ENCODE measurements around the gene OR6C70.
"Not testable (repeated sequence)": the region's sequence is repeated elsewhere in the genome, so short reads cannot be mapped to it uniquely, and the experiment has no call there.

Gene OR6C70

DNA sequence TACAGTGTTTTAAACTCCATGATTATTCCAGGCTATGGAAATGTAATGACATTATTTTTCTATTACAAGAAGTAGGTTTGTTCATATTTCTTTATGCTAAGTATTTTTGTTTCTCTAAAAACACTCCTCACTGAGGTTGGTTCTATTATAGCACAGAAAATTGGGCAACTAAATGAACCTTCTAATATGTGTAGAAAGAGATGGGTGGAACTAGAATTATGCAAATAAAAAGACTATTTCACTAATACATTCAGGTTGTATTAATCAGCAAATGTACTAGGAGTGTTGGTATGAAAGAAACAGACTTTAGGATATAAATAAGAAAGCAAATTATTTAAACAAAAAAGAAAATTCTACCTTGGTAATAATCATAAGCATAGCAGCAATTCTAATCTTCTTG lies 21.1 kb downstream of the OR6C70 start:
- TF ChIP-seq, protein P1, sequence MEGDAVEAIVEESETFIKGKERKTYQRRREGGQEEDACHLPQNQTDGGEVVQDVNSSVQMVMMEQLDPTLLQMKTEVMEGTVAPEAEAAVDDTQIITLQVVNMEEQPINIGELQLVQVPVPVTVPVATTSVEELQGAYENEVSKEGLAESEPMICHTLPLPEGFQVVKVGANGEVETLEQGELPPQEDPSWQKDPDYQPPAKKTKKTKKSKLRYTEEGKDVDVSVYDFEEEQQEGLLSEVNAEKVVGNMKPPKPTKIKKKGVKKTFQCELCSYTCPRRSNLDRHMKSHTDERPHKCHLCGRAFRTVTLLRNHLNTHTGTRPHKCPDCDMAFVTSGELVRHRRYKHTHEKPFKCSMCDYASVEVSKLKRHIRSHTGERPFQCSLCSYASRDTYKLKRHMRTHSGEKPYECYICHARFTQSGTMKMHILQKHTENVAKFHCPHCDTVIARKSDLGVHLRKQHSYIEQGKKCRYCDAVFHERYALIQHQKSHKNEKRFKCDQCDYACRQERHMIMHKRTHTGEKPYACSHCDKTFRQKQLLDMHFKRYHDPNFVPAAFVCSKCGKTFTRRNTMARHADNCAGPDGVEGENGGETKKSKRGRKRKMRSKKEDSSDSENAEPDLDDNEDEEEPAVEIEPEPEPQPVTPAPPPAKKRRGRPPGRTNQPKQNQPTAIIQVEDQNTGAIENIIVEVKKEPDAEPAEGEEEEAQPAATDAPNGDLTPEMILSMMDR (IDR thresholded peaks at IDR 0.05; ENCODE audit: borderline replicate concordance, control extremely low read depth, extremely low read depth, insufficient read depth, missing control alignments) = no peak
- DNase-seq (ENCODE audit: low spot score) = no peak
- in situ Hi-C loops (cut with MboI; ENCODE audit: low sequenced_read_pairs, unreplicated experiment) = no loop called here

DNA sequence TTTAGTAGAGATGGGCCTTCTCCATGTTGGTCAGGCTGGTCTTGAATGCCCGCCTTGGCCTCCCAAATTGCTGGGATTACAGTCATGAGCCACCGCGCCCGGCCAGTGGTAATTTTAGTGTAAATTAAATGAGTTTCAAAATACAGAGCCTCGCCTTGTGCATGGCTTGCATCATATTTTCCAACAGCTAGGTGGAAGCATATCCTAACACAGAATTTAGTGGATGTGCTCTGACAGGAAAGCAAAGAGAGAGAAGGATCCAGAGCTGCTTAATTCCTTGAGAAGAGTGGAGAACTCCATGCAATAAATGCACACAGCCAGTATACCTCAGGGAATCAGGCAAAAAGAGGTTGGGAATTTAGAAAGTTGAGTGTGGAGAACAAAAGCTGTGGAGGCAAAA lies 23.6 kb downstream of the OR6C70 start:
- TF ChIP-seq, protein P1 (IDR thresholded peaks at IDR 0.05; ENCODE audit: borderline replicate concordance, control extremely low read depth, extremely low read depth, insufficient read depth, missing control alignments) = no peak
- in situ Hi-C loops (cut with MboI; ENCODE audit: low sequenced_read_pairs, unreplicated experiment) = no loop called here
- no peak for DNase-seq (ENCODE audit: low spot score)

DNA sequence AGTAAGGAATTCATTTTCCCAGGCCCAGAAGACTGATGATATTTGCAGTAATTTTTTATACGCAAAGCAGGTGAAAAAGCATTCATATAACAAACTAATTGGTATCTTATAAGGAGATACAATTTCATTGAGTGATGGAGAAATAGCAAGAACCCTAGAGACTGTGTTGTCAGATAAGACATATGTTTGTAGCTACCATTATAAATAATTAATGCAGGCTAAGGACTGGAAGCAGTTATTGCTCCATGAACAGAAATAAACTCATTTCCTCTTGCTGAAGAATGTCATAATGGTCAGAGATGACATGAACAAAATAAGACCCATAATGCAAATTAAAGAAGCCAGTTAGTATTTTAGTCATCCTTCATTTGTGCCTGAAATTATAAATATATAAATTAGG lies 24.6 kb downstream of the OR6C70 start:
- TF ChIP-seq, protein P1 (IDR thresholded peaks at IDR 0.05; ENCODE audit: borderline replicate concordance, control extremely low read depth, extremely low read depth, insufficient read depth, missing control alignments) = no peak
- no peak for DNase-seq (ENCODE audit: low spot score)
- in situ Hi-C loops (cut with MboI; ENCODE audit: low sequenced_read_pairs, unreplicated experiment) = no loop called here

DNA sequence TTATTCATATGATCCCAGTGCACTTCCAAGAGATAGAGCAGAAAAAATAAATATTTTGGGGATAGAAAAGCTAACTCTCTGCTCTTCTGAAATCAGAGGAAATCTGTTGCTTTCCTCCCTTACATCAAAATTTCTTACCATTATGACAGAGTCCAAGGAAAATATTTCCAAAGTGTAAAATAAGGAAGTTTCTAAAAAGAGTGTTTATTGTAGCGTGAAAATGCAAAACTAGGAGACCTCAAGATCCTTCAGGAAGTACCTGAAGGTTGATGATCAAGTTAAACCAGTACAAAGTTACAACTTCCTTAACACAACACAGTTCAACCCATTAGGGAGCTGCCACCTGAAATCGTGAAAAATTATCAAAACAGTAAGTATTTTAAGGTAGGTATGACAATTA lies 26.2 kb downstream of the OR6C70 start, which contains the start of gene OR6C2:
OR6C2 (plus strand) TSS at position 301 of the 400 bp plus-strand sequence. CDS start 8,138 bp downstream, outside the sequence.
- in situ Hi-C loops (cut with MboI; ENCODE audit: low sequenced_read_pairs, unreplicated experiment) = no loop called here
- TF ChIP-seq, protein P1 (IDR thresholded peaks at IDR 0.05; ENCODE audit: borderline replicate concordance, control extremely low read depth, extremely low read depth, insufficient read depth, missing control alignments) = no peak
- no peak for DNase-seq (ENCODE audit: low spot score)

DNA sequence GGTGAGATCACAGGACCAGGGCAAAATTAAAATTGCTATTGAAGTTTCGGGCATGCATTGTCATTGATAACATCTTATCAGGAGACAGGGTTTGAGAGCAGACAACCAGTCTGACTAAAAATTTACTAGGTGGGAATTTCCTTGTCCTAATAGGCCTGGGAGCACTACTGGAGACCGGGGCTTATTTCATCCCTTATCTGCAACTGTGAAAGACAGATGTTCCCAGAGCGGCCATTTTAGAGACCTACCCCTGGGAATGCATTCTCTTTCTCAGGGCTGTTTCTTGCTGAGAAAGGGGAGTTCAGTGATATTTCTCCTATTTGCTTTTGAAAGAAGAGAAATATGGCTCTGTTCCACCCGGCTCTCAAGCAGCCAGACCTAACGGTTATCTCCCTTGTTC lies 28.7 kb downstream of the OR6C70 start:
- in situ Hi-C loops (cut with MboI; ENCODE audit: low sequenced_read_pairs, unreplicated experiment); DNase-seq (ENCODE audit: low spot score): not testable (repeated sequence)

DNA sequence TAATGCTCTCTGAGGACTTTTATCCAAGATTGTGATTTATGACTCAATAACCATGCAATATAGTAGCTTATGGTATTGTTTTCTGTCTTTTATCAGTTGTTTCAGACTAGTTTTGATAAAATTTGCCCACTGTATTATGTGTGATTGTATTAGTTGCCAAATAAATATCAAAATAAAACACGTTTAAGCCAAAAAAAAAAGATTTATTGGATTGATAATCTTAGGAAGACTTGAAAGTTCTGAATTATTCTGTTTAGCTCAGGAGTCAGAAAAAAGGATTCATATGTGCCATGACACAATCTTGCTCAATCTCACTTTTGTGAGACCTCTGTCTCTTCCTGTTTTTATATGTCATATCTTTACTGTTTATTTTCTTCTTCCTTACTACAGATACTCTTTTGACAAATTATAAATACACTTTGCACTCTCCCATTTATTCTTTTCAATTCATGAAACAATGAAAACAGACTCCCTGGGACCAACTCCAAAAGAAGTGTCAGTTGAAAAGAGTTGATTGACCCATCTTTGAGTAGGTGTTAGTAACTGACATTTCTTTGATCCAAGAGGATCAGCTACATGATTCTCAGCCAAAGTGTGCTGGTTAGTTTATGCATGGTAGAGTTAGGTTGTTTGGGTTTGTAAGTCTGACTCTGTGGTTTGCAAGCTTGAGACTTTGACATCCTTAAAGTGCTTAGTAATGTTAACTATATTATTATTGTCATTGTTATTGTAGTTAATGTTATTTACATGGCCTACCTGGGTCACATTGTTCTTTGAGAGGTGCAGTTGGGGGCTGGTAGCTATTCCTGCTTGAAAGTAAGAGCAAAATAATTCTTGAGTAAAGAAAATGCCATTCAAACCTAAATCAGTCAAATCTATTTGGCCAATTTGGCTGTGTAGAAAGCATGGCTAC lies 41.4 kb downstream of the OR6C70 start:
- in situ Hi-C loops (cut with MboI; ENCODE audit: low sequenced_read_pairs, unreplicated experiment) = no loop called here
- no peak for DNase-seq (ENCODE audit: low spot score)
- TF ChIP-seq, protein P1 (IDR thresholded peaks at IDR 0.05; ENCODE audit: borderline replicate concordance, control extremely low read depth, extremely low read depth, insufficient read depth, missing control alignments) = no peak

DNA sequence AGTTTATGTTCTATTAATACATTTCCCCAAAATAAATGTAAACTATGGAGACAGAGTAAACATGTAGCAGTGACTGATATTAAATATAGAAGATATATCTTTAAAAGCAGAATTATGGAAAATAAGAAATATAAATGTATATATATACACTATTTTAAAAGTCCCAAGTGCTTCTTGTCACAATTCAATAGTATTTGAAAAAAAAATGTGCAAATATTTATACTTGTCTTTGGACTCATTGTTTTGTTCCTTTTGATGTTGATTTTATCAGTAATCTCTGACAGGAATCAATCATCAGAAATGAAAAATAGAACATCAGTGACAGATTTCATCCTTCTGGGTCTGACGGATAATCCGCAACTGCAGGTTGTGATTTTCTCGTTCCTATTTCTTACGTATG lies 44.0 kb downstream of the OR6C70 start, which contains the start of gene OR6C76:
OR6C76 (plus strand) TSS at position 301 of the 400 bp plus-strand sequence; CDS start at position 301, 0 bp downstream.
- in situ Hi-C loops (cut with MboI; ENCODE audit: low sequenced_read_pairs, unreplicated experiment) = no loop called here
- TF ChIP-seq, protein P1 (IDR thresholded peaks at IDR 0.05; ENCODE audit: borderline replicate concordance, control extremely low read depth, extremely low read depth, insufficient read depth, missing control alignments) = no peak
- no peak for DNase-seq (ENCODE audit: low spot score)

Data from GM13976 (cell line).